NB4 (cell line): Measurements from ENCODE around the gene CC2D1A.

Experiments
- DNase-seq: peaks from one replicate; pipeline ENCODE4 v3.0.0; 2010; ENCODE audit warnings: low read depth
- H3K4me3 ChIP-seq: one replicate; pipeline ENCODE4 v1.5.1; 2011; ENCODE audit warnings: mild to moderate bottlenecking, low read depth, low read length, moderate library complexity
- MYC ChIP-seq: IDR thresholded peaks from 2 replicates; pipeline ENCODE4 v1.6.1; 2011; ENCODE audit warnings: low read depth, low read length
- POLR2A ChIP-seq: IDR thresholded peaks from 2 replicates; pipeline ENCODE4 v1.6.1; 2011; ENCODE audit warnings: mild to moderate bottlenecking; ENCODE audit not compliant: insufficient read length; ENCODE audit errors: extremely low read depth
- TF ChIP-seq, protein P1 (sequence below): IDR thresholded peaks from one replicate; pipeline ENCODE4 v1.5.1; 2012; ENCODE audit warnings: low read depth, low read length
- TF ChIP-seq, protein P2 (sequence below): IDR thresholded peaks from 2 replicates; pipeline ENCODE4 v1.6.1; 2011; ENCODE audit warnings: low read depth, low read length

Gene CC2D1A

DNA sequence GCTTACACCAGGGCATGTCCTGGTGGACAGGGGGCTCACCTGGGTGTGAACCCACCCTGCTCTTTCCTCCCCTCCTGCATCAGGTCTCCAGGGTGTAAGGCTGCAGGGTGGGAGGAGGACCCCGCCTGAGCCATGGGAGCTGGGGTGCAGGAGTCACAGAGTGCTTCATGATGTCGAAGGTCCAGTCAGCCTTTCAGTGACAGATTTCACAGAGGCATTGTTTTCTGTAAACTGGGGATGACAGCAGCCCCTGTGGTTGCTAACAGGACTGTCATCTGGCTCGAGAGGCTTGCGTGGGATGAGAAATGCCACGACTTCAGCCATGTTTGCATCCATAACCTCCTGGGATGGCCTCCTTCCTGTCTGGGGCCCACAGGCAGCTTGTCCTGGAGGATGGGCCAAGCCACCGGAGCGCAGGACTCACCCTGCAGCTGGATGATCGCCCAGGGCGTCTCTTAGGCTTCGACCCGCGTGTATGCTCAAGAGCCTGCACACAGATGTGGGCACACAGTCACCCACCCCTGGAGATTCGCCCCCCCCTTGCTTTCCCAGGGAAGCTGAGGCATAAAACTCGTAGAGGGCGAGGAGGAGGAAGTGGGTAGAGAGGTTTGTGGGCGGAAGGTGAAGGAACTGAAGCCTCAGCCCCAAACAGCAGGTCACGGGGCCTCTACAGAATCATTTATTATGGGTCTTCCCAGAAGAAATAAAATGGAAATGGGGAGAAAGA, 24.1 kb upstream of the CC2D1A start:
- DNase-seq: peak; percentile 76
- TF ChIP-seq POLR2A: no peak
- peak; percentile 28; the same call in 1 of the 2 replicates for TF ChIP-seq MYC
- TF ChIP-seq, protein P1, sequence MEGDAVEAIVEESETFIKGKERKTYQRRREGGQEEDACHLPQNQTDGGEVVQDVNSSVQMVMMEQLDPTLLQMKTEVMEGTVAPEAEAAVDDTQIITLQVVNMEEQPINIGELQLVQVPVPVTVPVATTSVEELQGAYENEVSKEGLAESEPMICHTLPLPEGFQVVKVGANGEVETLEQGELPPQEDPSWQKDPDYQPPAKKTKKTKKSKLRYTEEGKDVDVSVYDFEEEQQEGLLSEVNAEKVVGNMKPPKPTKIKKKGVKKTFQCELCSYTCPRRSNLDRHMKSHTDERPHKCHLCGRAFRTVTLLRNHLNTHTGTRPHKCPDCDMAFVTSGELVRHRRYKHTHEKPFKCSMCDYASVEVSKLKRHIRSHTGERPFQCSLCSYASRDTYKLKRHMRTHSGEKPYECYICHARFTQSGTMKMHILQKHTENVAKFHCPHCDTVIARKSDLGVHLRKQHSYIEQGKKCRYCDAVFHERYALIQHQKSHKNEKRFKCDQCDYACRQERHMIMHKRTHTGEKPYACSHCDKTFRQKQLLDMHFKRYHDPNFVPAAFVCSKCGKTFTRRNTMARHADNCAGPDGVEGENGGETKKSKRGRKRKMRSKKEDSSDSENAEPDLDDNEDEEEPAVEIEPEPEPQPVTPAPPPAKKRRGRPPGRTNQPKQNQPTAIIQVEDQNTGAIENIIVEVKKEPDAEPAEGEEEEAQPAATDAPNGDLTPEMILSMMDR: no peak
- TF ChIP-seq, protein P2, sequence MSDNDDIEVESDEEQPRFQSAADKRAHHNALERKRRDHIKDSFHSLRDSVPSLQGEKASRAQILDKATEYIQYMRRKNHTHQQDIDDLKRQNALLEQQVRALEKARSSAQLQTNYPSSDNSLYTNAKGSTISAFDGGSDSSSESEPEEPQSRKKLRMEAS: peak; percentile 42; the same call in 1 of the 2 replicates

DNA sequence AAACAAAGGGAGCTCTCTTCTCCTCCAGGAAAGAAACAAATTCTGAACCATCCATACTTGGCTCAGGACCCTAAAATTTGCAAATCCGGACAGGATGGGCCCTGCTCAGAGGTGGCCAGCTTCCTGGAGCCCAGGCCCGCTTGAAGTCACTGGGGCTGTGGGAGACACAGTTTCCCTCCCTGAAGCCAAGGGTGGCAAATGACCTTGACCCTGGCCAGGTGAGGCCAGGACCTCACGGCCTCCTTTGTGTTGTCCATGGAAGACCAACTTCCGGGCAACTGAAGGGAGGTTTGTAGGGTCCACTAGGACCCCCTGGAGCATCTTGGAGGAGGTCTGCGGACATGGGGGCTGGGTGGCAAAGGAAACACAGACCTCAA, 23.6 kb upstream of the CC2D1A start:
- DNase-seq: no peak
- no peak for TF ChIP-seq MYC
- TF ChIP-seq POLR2A: no peak
- TF ChIP-seq, protein P1: no peak
- TF ChIP-seq, protein P2: no peak
- no peak overlapping the region for H3K4me3 ChIP-seq

More for the DNA sequence above, 24.1 kb upstream of the CC2D1A start:
- no peak overlapping the region for H3K4me3 ChIP-seq

DNA sequence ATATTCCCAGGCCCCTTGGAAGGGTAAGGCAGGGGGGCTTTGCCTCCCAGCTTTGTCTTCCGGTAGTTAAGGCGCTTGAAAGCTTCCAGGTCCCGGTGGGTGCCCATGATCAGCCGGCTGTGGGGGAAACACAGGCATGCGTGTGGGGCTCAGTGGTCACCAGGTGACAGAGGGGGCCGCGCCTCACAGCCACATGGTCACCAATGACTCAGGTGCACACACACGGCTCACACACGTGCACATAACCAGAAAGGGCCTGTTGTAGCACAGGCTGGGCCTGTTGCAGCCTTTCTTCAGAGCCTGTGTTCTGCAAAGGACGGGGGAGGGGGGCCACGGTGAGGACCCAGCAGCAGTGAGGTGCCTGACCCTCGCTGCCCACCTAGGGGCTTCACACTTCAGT, 23.2 kb upstream of the CC2D1A start:
- TF ChIP-seq, protein P2: peak; percentile 28
- no peak for TF ChIP-seq MYC
- H3K4me3 ChIP-seq: no peak overlapping the region
- DNase-seq: no peak

DNA sequence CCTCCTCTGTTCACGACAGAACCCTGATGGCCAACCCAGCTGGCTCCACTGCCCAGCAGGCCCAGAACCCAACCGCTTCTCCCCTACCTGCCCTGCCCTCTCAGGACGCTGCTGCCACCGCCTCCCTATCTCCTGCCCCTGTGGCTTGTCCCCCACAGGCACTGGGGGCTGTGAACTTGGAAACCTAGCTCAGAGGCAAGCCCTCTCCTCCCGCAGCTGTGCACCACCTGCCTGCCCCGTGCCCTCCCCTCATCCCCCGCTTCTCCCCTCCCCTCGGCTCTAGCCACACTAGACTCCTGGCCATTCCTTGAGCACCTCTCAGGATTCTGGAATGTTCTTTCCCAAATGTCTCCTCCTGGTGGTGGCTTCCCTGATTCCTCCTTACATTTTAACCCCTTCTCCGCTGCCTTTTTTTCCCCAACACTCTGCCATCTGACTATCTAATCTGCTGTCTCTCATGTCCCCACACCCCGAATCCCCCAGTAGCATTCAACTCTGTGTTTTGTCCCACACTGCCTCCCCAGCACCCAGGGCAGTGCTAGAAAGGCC, 22.4 kb upstream of the CC2D1A start:
- no peak overlapping the region for H3K4me3 ChIP-seq
- TF ChIP-seq, protein P1: no peak
- TF ChIP-seq, protein P2: no peak
- TF ChIP-seq POLR2A (no peak), MYC (no peak)
- no peak for DNase-seq

DNA sequence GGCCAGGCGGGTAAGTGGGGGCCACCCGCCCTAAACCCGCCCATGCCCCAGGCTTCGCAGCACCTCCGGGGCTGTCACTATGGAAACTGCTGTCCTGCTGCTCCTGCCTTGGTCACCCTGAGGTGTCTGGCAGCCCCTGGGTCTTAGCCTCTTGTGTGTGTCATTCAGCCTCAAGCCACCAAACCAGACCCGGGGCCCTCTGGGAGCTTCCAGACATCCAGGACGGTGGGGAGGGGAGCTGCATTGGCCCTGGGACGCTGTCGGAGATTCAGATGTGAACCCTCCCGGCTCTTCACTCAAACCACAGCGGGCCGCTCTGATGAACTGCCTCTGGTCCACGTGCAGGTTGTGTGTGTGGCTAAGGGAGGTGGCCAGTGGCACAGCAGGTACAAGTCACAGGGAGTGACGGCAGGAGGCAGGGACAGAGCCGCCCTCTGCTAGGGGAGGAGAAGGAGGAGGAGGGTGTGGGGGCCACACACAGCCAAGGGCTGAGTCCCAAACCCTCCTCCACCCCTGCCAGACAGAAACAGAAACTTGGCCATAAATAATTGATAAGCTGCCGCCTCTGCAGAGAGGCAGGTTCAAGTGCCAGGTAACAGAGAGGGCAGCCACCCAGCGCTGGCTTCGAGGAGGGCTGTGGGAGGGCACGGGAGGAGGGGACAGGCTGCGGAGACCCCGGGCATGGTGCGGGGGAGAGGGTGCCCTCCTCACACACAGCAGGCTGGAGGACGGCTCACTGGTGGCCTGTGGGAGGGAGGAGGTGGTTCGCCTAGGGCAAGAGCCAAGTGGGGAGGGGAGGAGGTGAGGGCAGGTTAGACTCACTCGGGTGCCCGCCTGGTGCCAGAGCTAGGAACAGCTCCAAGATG, 21.0 kb upstream of the CC2D1A start:
- DNase-seq: no peak
- TF ChIP-seq, protein P1: no peak
- TF ChIP-seq MYC (no peak), POLR2A (no peak)
- TF ChIP-seq, protein P2: no peak
- H3K4me3 ChIP-seq: no peak overlapping the region

DNA sequence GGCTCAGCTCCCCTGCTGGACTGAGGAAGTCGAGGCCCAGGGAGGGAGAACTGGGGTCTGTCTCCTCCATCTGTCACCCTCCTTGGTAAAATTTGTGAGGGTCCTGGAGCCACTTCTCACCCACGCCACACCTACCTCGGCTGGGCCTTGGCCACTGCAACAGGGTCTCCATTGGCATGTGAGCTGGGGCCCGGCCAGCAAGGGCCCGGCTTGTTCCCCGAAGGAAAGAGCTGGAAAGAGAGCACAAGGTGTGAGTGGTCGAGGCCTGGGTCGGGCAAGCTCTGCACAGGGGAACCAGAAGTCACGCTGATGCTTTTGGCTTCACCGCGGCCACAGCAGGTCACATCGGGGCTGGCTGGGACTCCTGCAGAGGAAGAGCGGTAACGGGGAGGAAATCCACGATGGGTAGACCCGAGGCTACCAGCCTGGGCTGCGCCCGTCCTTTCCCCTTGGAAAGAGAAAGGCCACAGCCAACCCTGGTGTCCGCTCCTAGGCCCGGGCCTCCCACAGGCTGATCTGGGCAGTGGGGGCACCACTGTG, 20.1 kb upstream of the CC2D1A start:
- no peak overlapping the region for H3K4me3 ChIP-seq
- DNase-seq: no peak
- TF ChIP-seq, protein P1: no peak
- TF ChIP-seq, protein P2: no peak
- TF ChIP-seq MYC: no peak
- no peak for TF ChIP-seq POLR2A
